GM12878 (cell line): ENCODE results near the gene CTIF. TPM values are rescaled to one million over a fixed set of nuclear protein-coding genes. Genes with fewer than 3 reads are reported as not detected.

Source experiments
- ATAC-seq: fragments of 200-7000 bp; cut with Tn5 transposase; 3 replicates; pipeline ENCODE4 v1.9.1; 2020; ENCODE audit warnings: mild to moderate bottlenecking, moderate library complexity
- BruUV-seq: library from RNA; stranded (reverse); fragments of 400-500 nt; replicated peaks from 2 replicates; lab custom pipeline; 2021; lab: Mats Ljungman, UMichigan
- CTCF ChIA-PET: fragments of 300-600 bp; sonication (Branson Sonifier 250); formaldehyde crosslinking; extraction: SDS; loops from one replicate; lab custom pipeline; 2021; ENCODE audit warnings: inconsistent platforms; lab: Yijun Ruan, JAX
- POLR2A ChIA-PET: fragments of 350-600 bp; formaldehyde crosslinking; extraction: SDS; loops from one replicate; lab custom pipeline; 2021; ENCODE audit warnings: inconsistent platforms; lab: Charles Lee
- RAD21 ChIA-PET: fragments of 300-600 bp; sonication (Branson Sonifier 250); formaldehyde crosslinking; loops from one replicate; lab custom pipeline; 2023; ENCODE audit warnings: antibody characterized with exemption; ENCODE audit not compliant: unreplicated experiment; lab: Charles Lee
- SMC1A ChIA-PET: fragments of 300-600 bp; sonication (Branson Sonifier 250); formaldehyde crosslinking; loops from one replicate; lab custom pipeline; 2023; ENCODE audit not compliant: unreplicated experiment, uncharacterized antibody; lab: Charles Lee
- DNase-seq: peaks from one replicate; pipeline ENCODE4 v3.0.0-alpha.2; 2011; ENCODE audit warnings: low read depth, low spot score
- FAIRE-seq: peaks from 3 replicates; lab custom pipeline; 2011; peaks lifted over from hg19 to GRCh38; lab: Jason Lieb, UNC
- H2AFZ ChIP-seq: 2 replicates; pipeline ENCODE4 v1.6.0; 2011; ENCODE audit warnings: low read depth, low read length, control low read depth; ENCODE audit not compliant: control insufficient read depth
- H3K27ac ChIP-seq: 2 replicates; pipeline ENCODE4 v1.5.1; 2011; ENCODE audit warnings: control low read depth; ENCODE audit not compliant: control insufficient read depth, insufficient read depth
- H3K27me3 ChIP-seq, 2 experiments: replicated peaks in 1 of 2; 2 replicates each; pipeline versions ENCODE4 v1.6.0 to v1.6.1; 2011; ENCODE audit warnings: low read length in 1 of 2; ENCODE audit not compliant: control insufficient read depth in 2 of 2, insufficient read depth in 2 of 2
- H3K36me3 ChIP-seq, 2 experiments: 2 replicates each; pipeline ENCODE4 v1.5.1; 2011; ENCODE audit warnings: low read length in 1 of 2; ENCODE audit not compliant: control insufficient read depth in 2 of 2, insufficient read depth in 2 of 2
- H3K4me1 ChIP-seq: 2 replicates; pipeline ENCODE4 v1.6.1; 2011; ENCODE audit warnings: mild to moderate bottlenecking, low read length, moderate library complexity, mixed read lengths; ENCODE audit not compliant: control insufficient read depth, insufficient read depth
- H3K4me2 ChIP-seq: 2 replicates; pipeline ENCODE4 v1.6.0; 2011; ENCODE audit warnings: control low read depth; ENCODE audit not compliant: control insufficient read depth, insufficient read depth
- H3K4me3 ChIP-seq: fragments of 200-600 bp; sonication (generic); 2 replicates; pipeline ENCODE4 v1.5.1; 2016
- H3K79me2 ChIP-seq: 2 replicates; pipeline ENCODE4 v1.6.0; 2011; ENCODE audit warnings: low read length; ENCODE audit not compliant: control insufficient read depth, insufficient read depth
- H3K9ac ChIP-seq: 2 replicates; pipeline ENCODE4 v1.8.0; 2011; ENCODE audit warnings: low read length, control low read depth, mixed read lengths; ENCODE audit not compliant: control insufficient read depth, insufficient read depth
- H3K9me3 ChIP-seq: replicated peaks from 3 replicates; pipeline ENCODE4 v1.5.1; 2011; ENCODE audit warnings: mild to moderate bottlenecking, low read length; ENCODE audit not compliant: control insufficient read depth, insufficient read depth
- H4K20me1 ChIP-seq: 2 replicates; pipeline ENCODE4 v1.6.0; 2011; ENCODE audit not compliant: control insufficient read depth, insufficient read depth
- HSF1 ChIP-seq: fragments of 150-350 bp; IDR thresholded peaks from 2 replicates; pipeline ENCODE4 v1.6.1; 2014; ENCODE audit warnings: mild to moderate bottlenecking, low read depth, low read length
- NFYB ChIP-seq: IDR thresholded peaks from 2 replicates; pipeline ENCODE4 v1.6.1; 2011; ENCODE audit warnings: low read depth, mild to moderate bottlenecking, low read length, improper control_type of control experiment, moderate library complexity; ENCODE audit not compliant: insufficient read depth
- WGBS: methylation state at CpG from one replicate; pipeline ENCODE4 v1.1.6; 2016; ENCODE audit warnings: low lambda C conversion rate; ENCODE audit not compliant: insufficient replicate concordance, insufficient coverage; ENCODE audit errors: missing lambda C conversion rate; 5-methylcytosine and 5-hydroxymethylcytosine counted together
- in situ Hi-C: fragments of 300-500 bp; cut with MboI; formaldehyde crosslinking; loops from 9 replicates; pipeline ENCODE4 v1.14.3; 2018; ENCODE audit warnings: mixed read lengths
- intact Hi-C: fragments of 100-400 bp; cut with micrococcal nuclease; formaldehyde crosslinking; loops from one replicate; pipeline ENCODE4 v1.14.2; 2022; ENCODE audit not compliant: unreplicated experiment
- polyA plus RNA-seq, 11 experiments: library from polyadenylated mRNA; depleted of rRNA in 4 of 11; unstranded in 6 of 11; stranded (reverse) in 5 of 11; fragments of >200 nt; fragmentation: Nextera tagmentation in 4 of 11; fragmentation: Illumina TruSeq in 1 of 11; extraction: Ambion mirVana in 4 of 11; extraction: Trizol in 1 of 11; gene quantifications; 1 replicate in 1 of 11; 2 replicates in 10 of 11; pipeline versions ENCODE4 v1.2.1 to v1.2.3, GENCODE V29; 2011 to 2016; ENCODE audit warnings: inconsistent platforms in 2 of 11, missing spikeins in 2 of 11, low read depth in 1 of 11
- total RNA-seq, 4 experiments: library from RNA; depleted of rRNA in 3 of 4; stranded (reverse); fragments of >200 nt in 3 of 4; fragmentation: Illumina TruSeq in 1 of 4; extraction: Trizol in 1 of 4; gene quantifications; 2 replicates each; pipeline versions ENCODE4 v1.2.1 to v1.2.3, GENCODE V29; 2013 to 2021
- TF ChIP-seq, protein P1 (sequence below): IDR thresholded peaks from 2 replicates; pipeline ENCODE4 v1.6.1; 2011; ENCODE audit warnings: borderline replicate concordance, low read depth, mild to moderate bottlenecking, moderate library complexity, mixed read lengths, low read length; ENCODE audit not compliant: insufficient read depth; ENCODE audit errors: extremely low read length

CTIF gene
- total and polyA plus RNA-seq, 10 of the 15 experiments (the other 5 are each of a cell fraction or from before 2014, with no cell fraction given): 0.06 to 11.6 (median 2.5) TPM

- intact Hi-C loops: loop anchor here (10.0 kb wide), 1 partner anchor 241 kb away; no protein-coding TSS in a partner anchor
- no peak overlapping the region for H3K4me2 ChIP-seq
Measured at GRCh38 chr18:48673853-48674721, 135.3 kb downstream of the CTIF start.

More at GRCh38 chr18:48673853-48674721, 135.3 kb downstream of the CTIF start:
- Histone ChIP-seq H3K36me3 (no peaks in the 10 kb centered on the region), H3K4me1 (peaks cover 8% of the 10 kb centered on the region), H3K4me3 (no peak overlapping the region), H3K9ac (no peak overlapping the region), H3K27me3 (no peaks in the 10 kb centered on the region), H4K20me1 (no peaks in the 10 kb centered on the region), H2AFZ (no peak overlapping the region), H3K79me2 (no peaks in the 10 kb centered on the region), H3K9me3 (no peaks in the 10 kb centered on the region; the same call in 2 of the 3 replicates), H3K27ac (no peak overlapping the region)
- WGBS: 60% methylated on average over 9 of the region's 9 CpGs
- ChIA-PET POLR2A (no interaction called here), CTCF (interaction anchor here (0.6 to 6.6 kb wide), 15 partner anchors 9 to 742 kb away, joined by 3 to 99 read pairs (median 9); no protein-coding TSS in a partner anchor), RAD21 (interaction anchor here (0.5 to 2.1 kb wide), 13 partner anchors 104 to 834 kb away, joined by 3 to 7 read pairs (median 4); no protein-coding TSS in a partner anchor), SMC1A (interaction anchor here (0.6 to 1.7 kb wide), 12 partner anchors 15 to 1053 kb away, joined by 3 to 5 read pairs (median 3); no protein-coding TSS in a partner anchor)
- DNase-seq: no peak
- ATAC-seq: no peak
- in situ Hi-C loops: no loop called here
- TF ChIP-seq NFYB (peak; percentile 73), HSF1 (no peak)
- TF ChIP-seq, protein P1, sequence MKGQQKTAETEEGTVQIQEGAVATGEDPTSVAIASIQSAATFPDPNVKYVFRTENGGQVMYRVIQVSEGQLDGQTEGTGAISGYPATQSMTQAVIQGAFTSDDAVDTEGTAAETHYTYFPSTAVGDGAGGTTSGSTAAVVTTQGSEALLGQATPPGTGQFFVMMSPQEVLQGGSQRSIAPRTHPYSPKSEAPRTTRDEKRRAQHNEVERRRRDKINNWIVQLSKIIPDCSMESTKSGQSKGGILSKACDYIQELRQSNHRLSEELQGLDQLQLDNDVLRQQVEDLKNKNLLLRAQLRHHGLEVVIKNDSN: peak; percentile 28
- FAIRE-seq: no peak
- no TSS peak for BruUV-seq
